K562 (cell line): ENCODE results near the gene TTC24. TPM values are rescaled to one million over a fixed set of nuclear protein-coding genes. Genes with fewer than 3 reads are reported as not detected.

ENCODE experiments used
- ADNP ChIP-seq: fragments of 200-800 bp; sonication (Bioruptor generic); IDR thresholded peaks from 2 replicates; pipeline ENCODE4 v1.6.1; 2016; ENCODE audit warnings: missing genetic modification characterization, missing compliant biosample characterization
- FOSL1 ChIP-seq: fragments of 200-800 bp; sonication (Bioruptor generic); conservative IDR thresholded peaks from 2 replicates; pipeline ENCODE4 v1.6.1; 2016; ENCODE audit warnings: missing genetic modification characterization, missing compliant biosample characterization
- HDGF ChIP-seq: fragments of 450-650 bp; IDR thresholded peaks from 2 replicates; pipeline ENCODE4 v1.6.1; 2016
- ILF3 ChIP-seq: fragments of 450-650 bp; IDR thresholded peaks from 2 replicates; pipeline ENCODE4 v1.6.1; 2018; ENCODE audit warnings: antibody characterized with exemption, mild to moderate bottlenecking, moderate library complexity, borderline replicate concordance
- IRF2 ChIP-seq: sonication (generic); formaldehyde crosslinking; IDR thresholded peaks from 2 replicates; pipeline ENCODE4 v1.8.1; 2022; ENCODE audit warnings: mild to moderate bottlenecking, missing genetic modification reagents
- KLF10 ChIP-seq: fragments of 250-450 bp; sonication (Bioruptor Pico); IDR thresholded peaks from 2 replicates; pipeline ENCODE4 v1.6.1; 2021; ENCODE audit warnings: matching md5 sums
- MEF2D ChIP-seq: conservative IDR thresholded peaks from 2 replicates; pipeline ENCODE4 v1.6.1; 2016; ENCODE audit warnings: low read depth, missing genetic modification characterization, missing compliant biosample characterization
- NFIX ChIP-seq: fragments of 250-450 bp; sonication (Bioruptor Pico); IDR thresholded peaks from 2 replicates; pipeline ENCODE4 v1.4.0; 2020; ENCODE audit warnings: low read depth, mild to moderate bottlenecking, moderate library complexity
- RFX5 ChIP-seq: IDR thresholded peaks from 2 replicates; pipeline ENCODE4 v1.6.1; 2011; ENCODE audit warnings: low read depth, mild to moderate bottlenecking, improper control_type of control experiment, low read length
- SIN3A ChIP-seq, 2 experiments: fragments of 150-350 bp in 1 of 2; IDR thresholded peaks; 2 replicates each; pipeline ENCODE4 v1.6.1; 2011 to 2016; ENCODE audit warnings: borderline replicate concordance in 2 of 2, low read depth in 2 of 2, low read length in 2 of 2, mild to moderate bottlenecking in 2 of 2, moderate library complexity in 2 of 2; ENCODE audit not compliant: control insufficient read depth in 1 of 2
- ZNF124 ChIP-seq: sonication (generic); formaldehyde crosslinking; IDR thresholded peaks from 2 replicates; pipeline ENCODE4 v1.8.1; 2022; ENCODE audit warnings: missing genetic modification reagents
- ZNF217 ChIP-seq: sonication (generic); formaldehyde crosslinking; IDR thresholded peaks from 2 replicates; pipeline ENCODE4 v1.8.0; 2022; ENCODE audit warnings: mild to moderate bottlenecking, missing genetic modification reagents
- ZNF75A ChIP-seq: fragments of 450-650 bp; formaldehyde crosslinking; IDR thresholded peaks from 2 replicates; pipeline ENCODE4 v1.4.0; 2020; ENCODE audit warnings: mild to moderate bottlenecking
- polyA plus RNA-seq, 8 experiments: library from polyadenylated mRNA; depleted of rRNA in 4 of 8; stranded (reverse) in 5 of 8; unstranded in 3 of 8; fragments of >200 nt; fragmentation: Nextera tagmentation in 2 of 8; fragmentation: Illumina TruSeq in 1 of 8; extraction: Ambion mirVana in 2 of 8; extraction: Trizol in 1 of 8; gene quantifications; 2 replicates each; pipeline versions ENCODE4 v1.2.1 to v1.2.3, GENCODE V29; 2011 to 2014; ENCODE audit warnings: inconsistent platforms in 1 of 8, missing spikeins in 1 of 8
- total RNA-seq, 7 experiments: library from RNA; depleted of rRNA in 6 of 7; stranded (reverse); fragments of >200 nt in 6 of 7; fragmentation: Illumina TruSeq in 2 of 7; extraction: Trizol in 2 of 7; gene quantifications; 2 replicates each; pipeline versions ENCODE4 v1.2.1 to v1.2.3, GENCODE V29; 2011 to 2021; ENCODE audit warnings: low replicate concordance in 1 of 7
- TF ChIP-seq, protein P1 (sequence below), 2 experiments: IDR thresholded peaks; 2 replicates each; pipeline ENCODE4 v1.6.1; 2012; ENCODE audit warnings: improper control_type of control experiment in 2 of 2, low read depth in 2 of 2, low read length in 2 of 2, borderline replicate concordance in 1 of 2
- TF ChIP-seq, protein P2 (sequence below): fragments of 250-450 bp; sonication (Bioruptor Pico); IDR thresholded peaks from 2 replicates; pipeline ENCODE4 v1.4.0; 2020; ENCODE audit warnings: borderline replicate concordance
- TF ChIP-seq, protein P3 (sequence below): fragments of 250-450 bp; sonication (Bioruptor Pico); IDR thresholded peaks from 2 replicates; pipeline ENCODE4 v1.5.0; 2021
- TF ChIP-seq, protein P4 (sequence below): fragments of 450-650 bp; IDR thresholded peaks from 2 replicates; pipeline ENCODE4 v1.6.1; 2018; ENCODE audit not compliant: partially characterized antibody
- TF ChIP-seq, protein P5 (sequence below): sonication (generic); formaldehyde crosslinking; IDR thresholded peaks from 2 replicates; pipeline ENCODE4 v1.8.0; 2022; ENCODE audit warnings: mild to moderate bottlenecking, low read depth, missing genetic modification reagents

The TTC24 gene
- total and polyA plus RNA-seq, 9 of the 15 experiments (the other 6 are each of a cell fraction or from before 2014, with no cell fraction given): not detected

DNA sequence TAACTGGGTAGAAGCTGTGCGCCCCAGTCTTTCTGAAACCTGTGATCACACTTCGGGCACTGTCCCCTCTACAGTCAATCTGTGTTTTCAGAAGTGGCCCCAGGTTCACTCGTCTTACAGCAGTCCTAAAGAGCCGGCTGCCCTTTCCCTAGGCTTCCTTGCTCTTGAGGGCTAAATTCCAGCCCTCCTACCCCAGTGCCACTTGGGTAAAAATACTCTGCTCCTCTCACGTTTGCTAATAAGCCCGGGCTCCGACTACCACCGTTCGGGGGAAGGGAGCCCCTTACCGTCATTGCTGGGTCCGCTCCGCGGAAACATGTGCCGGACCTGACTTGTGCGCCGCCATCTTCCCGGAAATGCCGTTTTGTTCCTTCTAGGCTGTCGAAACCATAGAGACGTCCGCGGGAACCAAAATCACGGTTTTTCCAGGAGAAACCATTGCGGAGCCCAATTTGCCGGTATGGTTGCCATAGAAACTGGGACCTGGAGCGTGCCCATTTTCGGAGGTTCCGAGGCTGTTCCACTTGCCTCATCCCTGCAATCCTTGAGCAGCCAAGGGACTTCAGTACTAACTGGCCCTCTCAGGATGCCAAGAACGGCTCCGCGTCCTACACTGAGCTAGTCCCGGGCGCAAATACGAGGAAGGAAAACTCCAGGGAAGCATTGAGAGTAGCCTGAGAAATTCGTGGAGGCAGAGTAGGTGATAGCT is 21.8 kb downstream of the TTC24 start, which contains the start of gene GPATCH4 (continued):
- TF ChIP-seq, protein P1, sequence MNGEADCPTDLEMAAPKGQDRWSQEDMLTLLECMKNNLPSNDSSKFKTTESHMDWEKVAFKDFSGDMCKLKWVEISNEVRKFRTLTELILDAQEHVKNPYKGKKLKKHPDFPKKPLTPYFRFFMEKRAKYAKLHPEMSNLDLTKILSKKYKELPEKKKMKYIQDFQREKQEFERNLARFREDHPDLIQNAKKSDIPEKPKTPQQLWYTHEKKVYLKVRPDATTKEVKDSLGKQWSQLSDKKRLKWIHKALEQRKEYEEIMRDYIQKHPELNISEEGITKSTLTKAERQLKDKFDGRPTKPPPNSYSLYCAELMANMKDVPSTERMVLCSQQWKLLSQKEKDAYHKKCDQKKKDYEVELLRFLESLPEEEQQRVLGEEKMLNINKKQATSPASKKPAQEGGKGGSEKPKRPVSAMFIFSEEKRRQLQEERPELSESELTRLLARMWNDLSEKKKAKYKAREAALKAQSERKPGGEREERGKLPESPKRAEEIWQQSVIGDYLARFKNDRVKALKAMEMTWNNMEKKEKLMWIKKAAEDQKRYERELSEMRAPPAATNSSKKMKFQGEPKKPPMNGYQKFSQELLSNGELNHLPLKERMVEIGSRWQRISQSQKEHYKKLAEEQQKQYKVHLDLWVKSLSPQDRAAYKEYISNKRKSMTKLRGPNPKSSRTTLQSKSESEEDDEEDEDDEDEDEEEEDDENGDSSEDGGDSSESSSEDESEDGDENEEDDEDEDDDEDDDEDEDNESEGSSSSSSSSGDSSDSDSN (IDR thresholded peaks at IDR 0.05; ENCODE audit: borderline replicate concordance in 1 of 2, low read depth in 2 of 2, low read length in 2 of 2): no peak
- TF ChIP-seq RFX5: 0 out of 2 replicates have a peak, but pooled peaks have one; percentile 49
- TF ChIP-seq FOSL1 (tag): no peak
- no peak for TF ChIP-seq IRF2 (CRISPR knock-in tag)
- TF ChIP-seq, protein P2, sequence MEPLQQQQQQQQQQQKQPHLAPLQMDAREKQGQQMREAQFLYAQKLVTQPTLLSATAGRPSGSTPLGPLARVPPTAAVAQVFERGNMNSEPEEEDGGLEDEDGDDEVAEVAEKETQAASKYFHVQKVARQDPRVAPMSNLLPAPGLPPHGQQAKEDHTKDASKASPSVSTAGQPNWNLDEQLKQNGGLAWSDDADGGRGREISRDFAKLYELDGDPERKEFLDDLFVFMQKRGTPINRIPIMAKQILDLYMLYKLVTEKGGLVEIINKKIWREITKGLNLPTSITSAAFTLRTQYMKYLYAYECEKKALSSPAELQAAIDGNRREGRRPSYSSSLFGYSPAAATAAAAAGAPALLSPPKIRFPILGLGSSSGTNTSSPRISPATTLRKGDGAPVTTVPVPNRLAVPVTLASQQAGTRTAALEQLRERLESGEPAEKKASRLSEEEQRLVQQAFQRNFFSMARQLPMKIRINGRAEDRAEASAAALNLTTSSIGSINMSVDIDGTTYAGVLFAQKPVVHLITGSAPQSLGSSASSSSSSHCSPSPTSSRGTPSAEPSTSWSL: 0 out of 2 replicates have a peak, but pooled peaks have one; percentile 52
- TF ChIP-seq ILF3: no peak
- no peak for TF ChIP-seq MEF2D (tag)
- no peak for TF ChIP-seq NFIX (CRISPR knock-in tag)
- no peak for TF ChIP-seq ZNF75A (CRISPR knock-in tag)
- TF ChIP-seq SIN3A (IDR thresholded peaks at IDR 0.05; ENCODE audit: borderline replicate concordance in 2 of 2, control insufficient read depth in 1 of 2, low read depth in 2 of 2, low read length in 2 of 2): peak; percentile 97 to 99
- no peak for TF ChIP-seq ZNF124 (CRISPR knock-in tag)
- no peak for TF ChIP-seq ADNP (tag)
- no peak for TF ChIP-seq ZNF217 (CRISPR knock-in tag)
- TF ChIP-seq, protein P3, sequence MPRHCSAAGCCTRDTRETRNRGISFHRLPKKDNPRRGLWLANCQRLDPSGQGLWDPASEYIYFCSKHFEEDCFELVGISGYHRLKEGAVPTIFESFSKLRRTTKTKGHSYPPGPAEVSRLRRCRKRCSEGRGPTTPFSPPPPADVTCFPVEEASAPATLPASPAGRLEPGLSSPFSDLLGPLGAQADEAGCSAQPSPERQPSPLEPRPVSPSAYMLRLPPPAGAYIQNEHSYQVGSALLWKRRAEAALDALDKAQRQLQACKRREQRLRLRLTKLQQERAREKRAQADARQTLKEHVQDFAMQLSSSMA (CRISPR knock-in tag): no peak
- TF ChIP-seq KLF10: no peak
- no peak for TF ChIP-seq HDGF
- TF ChIP-seq, protein P4, sequence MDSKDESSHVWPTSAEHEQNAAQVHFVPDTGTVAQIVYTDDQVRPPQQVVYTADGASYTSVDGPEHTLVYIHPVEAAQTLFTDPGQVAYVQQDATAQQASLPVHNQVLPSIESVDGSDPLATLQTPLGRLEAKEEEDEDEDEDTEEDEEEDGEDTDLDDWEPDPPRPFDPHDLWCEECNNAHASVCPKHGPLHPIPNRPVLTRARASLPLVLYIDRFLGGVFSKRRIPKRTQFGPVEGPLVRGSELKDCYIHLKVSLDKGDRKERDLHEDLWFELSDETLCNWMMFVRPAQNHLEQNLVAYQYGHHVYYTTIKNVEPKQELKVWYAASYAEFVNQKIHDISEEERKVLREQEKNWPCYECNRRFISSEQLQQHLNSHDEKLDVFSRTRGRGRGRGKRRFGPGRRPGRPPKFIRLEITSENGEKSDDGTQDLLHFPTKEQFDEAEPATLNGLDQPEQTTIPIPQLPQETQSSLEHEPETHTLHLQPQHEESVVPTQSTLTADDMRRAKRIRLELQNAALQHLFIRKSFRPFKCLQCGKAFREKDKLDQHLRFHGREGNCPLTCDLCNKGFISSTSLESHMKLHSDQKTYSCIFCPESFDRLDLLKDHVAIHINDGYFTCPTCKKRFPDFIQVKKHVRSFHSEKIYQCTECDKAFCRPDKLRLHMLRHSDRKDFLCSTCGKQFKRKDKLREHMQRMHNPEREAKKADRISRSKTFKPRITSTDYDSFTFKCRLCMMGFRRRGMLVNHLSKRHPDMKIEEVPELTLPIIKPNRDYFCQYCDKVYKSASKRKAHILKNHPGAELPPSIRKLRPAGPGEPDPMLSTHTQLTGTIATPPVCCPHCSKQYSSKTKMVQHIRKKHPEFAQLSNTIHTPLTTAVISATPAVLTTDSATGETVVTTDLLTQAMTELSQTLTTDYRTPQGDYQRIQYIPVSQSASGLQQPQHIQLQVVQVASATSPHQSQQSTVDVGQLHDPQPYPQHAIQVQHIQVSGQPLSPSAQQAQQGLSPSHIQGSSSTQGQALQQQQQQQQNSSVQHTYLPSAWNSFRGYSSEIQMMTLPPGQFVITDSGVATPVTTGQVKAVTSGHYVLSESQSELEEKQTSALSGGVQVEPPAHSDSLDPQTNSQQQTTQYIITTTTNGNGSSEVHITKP: peak; percentile 77
- TF ChIP-seq, protein P5, sequence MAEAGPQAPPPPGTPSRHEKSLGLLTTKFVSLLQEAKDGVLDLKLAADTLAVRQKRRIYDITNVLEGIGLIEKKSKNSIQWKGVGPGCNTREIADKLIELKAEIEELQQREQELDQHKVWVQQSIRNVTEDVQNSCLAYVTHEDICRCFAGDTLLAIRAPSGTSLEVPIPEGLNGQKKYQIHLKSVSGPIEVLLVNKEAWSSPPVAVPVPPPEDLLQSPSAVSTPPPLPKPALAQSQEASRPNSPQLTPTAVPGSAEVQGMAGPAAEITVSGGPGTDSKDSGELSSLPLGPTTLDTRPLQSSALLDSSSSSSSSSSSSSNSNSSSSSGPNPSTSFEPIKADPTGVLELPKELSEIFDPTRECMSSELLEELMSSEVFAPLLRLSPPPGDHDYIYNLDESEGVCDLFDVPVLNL (CRISPR knock-in tag): no peak
